HG03196 (cell line): ENCODE measurements around the gene ZFP91.

ENCODE experiments used
- ATAC-seq: cut with Tn5 transposase; IDR thresholded peaks from one replicate; pipeline ENCODE4 v1.9.1; 2021; ENCODE audit not compliant: unreplicated experiment

The ZFP91 gene

GRCh38 chr11:58580311-58580710 is 1.4 kb downstream of the ZFP91 start:
- ATAC-seq: no peak

- no peak for ATAC-seq
Measured at GRCh38 chr11:58582437-58582836, 3.6 kb downstream of the ZFP91 start.

- ATAC-seq: no peak
Measured at GRCh38 chr11:58586998-58587397, 8.1 kb downstream of the ZFP91 start.

- no peak for ATAC-seq
Measured at GRCh38 chr11:58591659-58592058, 12.8 kb downstream of the ZFP91 start.

- no peak for ATAC-seq
Measured at GRCh38 chr11:58592760-58593472, 14.1 kb downstream of the ZFP91 start.

GRCh38 chr11:58594826-58595225 is 16.0 kb downstream of the ZFP91 start:
- no peak for ATAC-seq

GRCh38 chr11:58596621-58597020 is 17.8 kb downstream of the ZFP91 start:
- ATAC-seq: no peak

- no peak for ATAC-seq
Measured at GRCh38 chr11:58597486-58598144, 18.8 kb downstream of the ZFP91 start.

GRCh38 chr11:58600510-58600909 is 21.6 kb downstream of the ZFP91 start:
- ATAC-seq: no peak

- no peak for ATAC-seq
Measured at GRCh38 chr11:58606930-58607714, 28.3 kb downstream of the ZFP91 start.

GRCh38 chr11:58608331-58608730 is 29.5 kb downstream of the ZFP91 start:
- ATAC-seq: no peak

- no peak for ATAC-seq
Measured at GRCh38 chr11:58609723-58610122, 30.9 kb downstream of the ZFP91 start.

GRCh38 chr11:58613228-58613627 is 34.4 kb downstream of the ZFP91 start:
- no peak for ATAC-seq

- ATAC-seq: no peak
Measured at GRCh38 chr11:58615559-58615958, 36.7 kb downstream of the ZFP91 start.

GRCh38 chr11:58616594-58616993 is 37.7 kb downstream of the ZFP91 start:
- ATAC-seq: no peak

GRCh38 chr11:58617976-58618557 is 39.2 kb downstream of the ZFP91 start:
- ATAC-seq: no peak

- ATAC-seq: no peak
Measured at GRCh38 chr11:58621586-58622262, 42.9 kb downstream of the ZFP91 start.

- no peak for ATAC-seq
Measured at GRCh38 chr11:58622344-58622743, 43.5 kb downstream of the ZFP91 start, which contains the start of gene CNTF. CNTF (plus strand) TSS chr11:58622665; CDS start chr11:58622753, 88 bp downstream.

- no peak for ATAC-seq
Measured at GRCh38 chr11:58625086-58625485, 46.2 kb downstream of the ZFP91 start.

GRCh38 chr11:58625826-58626460 is 47.1 kb downstream of the ZFP91 start:
- ATAC-seq: no peak
